Measurements from ENCODE around the gene SLC25A19. TPM values are rescaled to one million over a fixed set of nuclear protein-coding genes. Genes with fewer than 3 reads are reported as not detected.
A peak's percentile ranks its signal among the peaks of the same experiment; 100 is the strongest.

Gene SLC25A19
- total and polyA plus RNA-seq, 10 of the 15 experiments (the other 5 are each of a cell fraction or from before 2014, with no cell fraction given): 32.9 to 91.6 (median 53.7) TPM

DNA sequence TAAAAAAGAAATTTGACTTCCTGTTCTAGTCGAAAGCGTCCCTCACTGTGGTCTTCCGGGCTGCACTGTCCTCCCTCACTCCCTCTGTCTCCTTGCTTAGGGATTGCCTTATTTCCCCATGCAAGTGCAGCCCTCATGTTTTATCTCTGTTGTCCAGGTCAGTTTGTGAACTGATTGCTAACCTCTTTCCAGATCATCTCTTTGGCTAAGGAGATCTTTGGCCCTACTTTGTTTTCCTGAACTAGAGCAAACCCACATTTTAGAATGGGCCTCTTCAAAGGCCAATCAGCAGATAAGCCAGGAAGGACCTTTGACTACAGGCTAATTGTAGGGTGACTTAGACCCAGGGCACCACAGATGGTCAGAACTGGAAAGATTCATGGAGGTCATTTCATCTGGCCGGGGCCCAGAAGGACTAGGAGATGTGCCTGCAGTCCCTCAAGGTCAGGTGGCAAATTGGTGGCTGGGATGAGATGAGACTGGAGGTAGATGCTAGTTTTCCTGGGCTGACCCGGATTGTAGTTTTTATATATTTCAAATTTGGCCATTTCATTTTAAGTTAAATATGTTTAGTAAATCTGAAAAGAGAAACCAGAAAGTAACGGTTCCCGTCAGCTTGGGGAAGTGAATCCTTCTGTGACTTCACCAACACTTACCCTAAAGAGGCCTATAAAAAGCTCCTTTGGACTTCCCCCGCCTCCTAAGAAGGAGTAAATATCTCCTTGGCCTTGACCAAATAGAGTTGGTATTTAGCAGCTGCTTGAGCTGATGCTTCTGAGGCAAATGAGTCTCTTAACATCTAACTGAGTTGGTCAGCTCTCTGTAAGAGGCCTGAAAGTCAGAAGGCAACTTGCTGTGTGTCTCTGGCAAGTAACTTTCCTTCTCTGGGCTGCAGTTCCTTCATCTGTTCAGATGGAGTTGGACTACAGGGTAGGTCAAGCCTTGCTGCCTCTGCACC lies 6.2 kb upstream of the SLC25A19 start (continued):
- TF ChIP-seq, protein P1, sequence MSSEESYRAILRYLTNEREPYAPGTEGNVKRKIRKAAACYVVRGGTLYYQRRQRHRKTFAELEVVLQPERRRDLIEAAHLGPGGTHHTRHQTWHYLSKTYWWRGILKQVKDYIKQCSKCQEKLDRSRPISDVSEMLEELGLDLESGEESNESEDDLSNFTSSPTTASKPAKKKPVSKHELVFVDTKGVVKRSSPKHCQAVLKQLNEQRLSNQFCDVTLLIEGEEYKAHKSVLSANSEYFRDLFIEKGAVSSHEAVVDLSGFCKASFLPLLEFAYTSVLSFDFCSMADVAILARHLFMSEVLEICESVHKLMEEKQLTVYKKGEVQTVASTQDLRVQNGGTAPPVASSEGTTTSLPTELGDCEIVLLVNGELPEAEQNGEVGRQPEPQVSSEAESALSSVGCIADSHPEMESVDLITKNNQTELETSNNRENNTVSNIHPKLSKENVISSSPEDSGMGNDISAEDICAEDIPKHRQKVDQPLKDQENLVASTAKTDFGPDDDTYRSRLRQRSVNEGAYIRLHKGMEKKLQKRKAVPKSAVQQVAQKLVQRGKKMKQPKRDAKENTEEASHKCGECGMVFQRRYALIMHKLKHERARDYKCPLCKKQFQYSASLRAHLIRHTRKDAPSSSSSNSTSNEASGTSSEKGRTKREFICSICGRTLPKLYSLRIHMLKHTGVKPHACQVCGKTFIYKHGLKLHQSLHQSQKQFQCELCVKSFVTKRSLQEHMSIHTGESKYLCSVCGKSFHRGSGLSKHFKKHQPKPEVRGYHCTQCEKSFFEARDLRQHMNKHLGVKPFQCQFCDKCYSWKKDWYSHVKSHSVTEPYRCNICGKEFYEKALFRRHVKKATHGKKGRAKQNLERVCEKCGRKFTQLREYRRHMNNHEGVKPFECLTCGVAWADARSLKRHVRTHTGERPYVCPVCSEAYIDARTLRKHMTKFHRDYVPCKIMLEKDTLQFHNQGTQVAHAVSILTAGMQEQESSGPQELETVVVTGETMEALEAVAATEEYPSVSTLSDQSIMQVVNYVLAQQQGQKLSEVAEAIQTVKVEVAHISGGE (CRISPR knock-in tag; IDR thresholded peaks at IDR 0.05): no peak
- TF ChIP-seq HDGF (IDR thresholded peaks at IDR 0.05) (no peak), IRF5 (IDR thresholded peaks at IDR 0.05; ENCODE audit: borderline replicate concordance) (no peak), PAX5 (IDR thresholded peaks at IDR 0.05; ENCODE audit: borderline replicate concordance, low read depth, low read length) (peak; percentile 79; the same call in 1 of the 2 replicates), NRF1 (conservative IDR thresholded peaks at IDR 0.05; ENCODE audit: low read depth, low read length) (no peak), MYB (IDR thresholded peaks at IDR 0.05; ENCODE audit: borderline replicate concordance, low read depth, low read length) (peak; percentile 83), ZBTB4 (CRISPR knock-in tag; IDR thresholded peaks at IDR 0.05) (no peak), SREBF1 (IDR thresholded peaks at IDR 0.05; ENCODE audit: low read length) (0 out of 2 replicates have a peak, but pooled peaks have one; percentile 24), NFYB (IDR thresholded peaks at IDR 0.05; ENCODE audit: insufficient read depth, low read depth, low read length) (peak; percentile 46; the same call in 1 of the 2 replicates), CBFB (IDR thresholded peaks at IDR 0.05; ENCODE audit: low read depth) (no peak; the same call in 1 of the 2 replicates), SREBF2 (IDR thresholded peaks at IDR 0.05; ENCODE audit: low read length) (no peak), NFIC (IDR thresholded peaks at IDR 0.05; ENCODE audit: low read depth, low read length) (peak; percentile 97), SIX5 (IDR thresholded peaks at IDR 0.05; ENCODE audit: low read depth, low read length, severe bottlenecking) (peak; percentile 31), SIN3A (IDR thresholded peaks at IDR 0.05; ENCODE audit: low read depth, low read length) (0 out of 2 replicates have a peak, but pooled peaks have one; percentile 17), RB1 (IDR thresholded peaks at IDR 0.05; ENCODE audit: borderline replicate concordance) (peak; percentile 17; the same call in 1 of the 2 replicates), SMAD5 (IDR thresholded peaks at IDR 0.05; ENCODE audit: low read depth) (peak; percentile 48; the same call in 1 of the 2 replicates), IKZF2 (IDR thresholded peaks at IDR 0.05) (peak; percentile 88 to 89), HDAC2 (IDR thresholded peaks at IDR 0.05) (no peak), MYC (IDR thresholded peaks at IDR 0.05; ENCODE audit: insufficient read depth, insufficient read length, insufficient replicate concordance, low read length, severe bottlenecking) (no peak), TCF3 (IDR thresholded peaks at IDR 0.05; ENCODE audit: borderline replicate concordance, insufficient read depth, low read depth, low read length) (peak; percentile 82; the same call in 1 of the 2 replicates), EED (IDR thresholded peaks at IDR 0.05; ENCODE audit: low read depth) (peak; percentile 66), PML (IDR thresholded peaks at IDR 0.05; ENCODE audit: low read length) (peak; percentile 89; the same call in 1 of the 2 replicates), SP1 (IDR thresholded peaks at IDR 0.05; ENCODE audit: low read depth, low read length) (peak; percentile 84)

Data from GM12878 (cell line).